Nephron progenitor cell (in vitro differentiated cells): ENCODE data around the gene SYT2.
"Not testable (repeated sequence)": the region's sequence is repeated elsewhere in the genome, so short reads cannot be mapped to it uniquely, and the experiment has no call there.

Experiments
- DNase-seq: peaks from one replicate; pipeline ENCODE4 v3.0.0; 2021
- H3K27ac Mint-ChIP-seq: 2 replicates; pipeline ENCODE4 v1.8.0; 2021; ENCODE audit warnings: mild to moderate bottlenecking, moderate library complexity, mixed read lengths
- H3K27me3 Mint-ChIP-seq: 2 replicates; pipeline ENCODE4 v1.8.0; 2021; ENCODE audit warnings: mild to moderate bottlenecking, low read depth, mixed read lengths; ENCODE audit not compliant: poor library complexity
- H3K36me3 Mint-ChIP-seq: 2 replicates; pipeline ENCODE4 v1.8.0; 2021; ENCODE audit warnings: low read depth, mixed read lengths
- H3K4me1 Mint-ChIP-seq: 2 replicates; pipeline ENCODE4 v1.8.0; 2021; ENCODE audit warnings: mixed read lengths
- H3K4me3 Mint-ChIP-seq: 2 replicates; pipeline ENCODE4 v1.8.0; 2021; ENCODE audit warnings: mild to moderate bottlenecking, moderate library complexity, mixed read lengths
- H3K9me3 Mint-ChIP-seq: 2 replicates; pipeline ENCODE4 v1.8.0; 2021; ENCODE audit warnings: mild to moderate bottlenecking, moderate library complexity, mixed read lengths
- TF ChIP-seq, protein P1 (sequence below): fragments of 200-600 bp; sonication (generic); IDR thresholded peaks from 2 replicates; pipeline ENCODE4 v1.5.0; 2021; ENCODE audit warnings: antibody characterized with exemption

Gene SYT2

DNA sequence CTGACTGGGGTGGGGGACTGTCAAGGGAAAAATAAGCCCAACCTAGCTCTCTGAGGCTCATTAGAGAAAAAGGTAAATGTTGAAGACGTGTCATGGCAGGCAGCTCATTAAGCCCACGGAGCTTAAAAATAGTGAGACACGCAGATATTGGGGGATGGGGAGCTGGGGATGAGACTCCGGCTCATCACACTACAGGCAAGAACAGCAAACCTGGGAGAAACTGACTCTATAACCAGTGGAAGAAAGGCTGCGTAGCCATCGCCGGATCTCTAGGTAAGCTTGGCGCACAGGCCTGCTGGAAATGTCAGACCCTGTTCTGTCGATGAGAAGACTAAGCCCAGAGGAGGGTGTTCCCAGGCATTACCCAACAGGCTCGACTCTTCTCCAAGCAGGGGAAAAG, 78.0 kb downstream of the SYT2 start:
- H3K4me3 Mint-ChIP-seq: no peak overlapping the region
- peaks cover 55% of the 10 kb centered on the region for H3K27me3 Mint-ChIP-seq
- TF ChIP-seq, protein P1, sequence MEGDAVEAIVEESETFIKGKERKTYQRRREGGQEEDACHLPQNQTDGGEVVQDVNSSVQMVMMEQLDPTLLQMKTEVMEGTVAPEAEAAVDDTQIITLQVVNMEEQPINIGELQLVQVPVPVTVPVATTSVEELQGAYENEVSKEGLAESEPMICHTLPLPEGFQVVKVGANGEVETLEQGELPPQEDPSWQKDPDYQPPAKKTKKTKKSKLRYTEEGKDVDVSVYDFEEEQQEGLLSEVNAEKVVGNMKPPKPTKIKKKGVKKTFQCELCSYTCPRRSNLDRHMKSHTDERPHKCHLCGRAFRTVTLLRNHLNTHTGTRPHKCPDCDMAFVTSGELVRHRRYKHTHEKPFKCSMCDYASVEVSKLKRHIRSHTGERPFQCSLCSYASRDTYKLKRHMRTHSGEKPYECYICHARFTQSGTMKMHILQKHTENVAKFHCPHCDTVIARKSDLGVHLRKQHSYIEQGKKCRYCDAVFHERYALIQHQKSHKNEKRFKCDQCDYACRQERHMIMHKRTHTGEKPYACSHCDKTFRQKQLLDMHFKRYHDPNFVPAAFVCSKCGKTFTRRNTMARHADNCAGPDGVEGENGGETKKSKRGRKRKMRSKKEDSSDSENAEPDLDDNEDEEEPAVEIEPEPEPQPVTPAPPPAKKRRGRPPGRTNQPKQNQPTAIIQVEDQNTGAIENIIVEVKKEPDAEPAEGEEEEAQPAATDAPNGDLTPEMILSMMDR: no peak
- peak overlapping the region; percentile 21 for H3K27ac Mint-ChIP-seq
- no peaks in the 10 kb centered on the region for H3K9me3 Mint-ChIP-seq
- no peak for DNase-seq
- no peaks in the 10 kb centered on the region for H3K36me3 Mint-ChIP-seq
- H3K4me1 Mint-ChIP-seq: peaks cover 16% of the 10 kb centered on the region

DNA sequence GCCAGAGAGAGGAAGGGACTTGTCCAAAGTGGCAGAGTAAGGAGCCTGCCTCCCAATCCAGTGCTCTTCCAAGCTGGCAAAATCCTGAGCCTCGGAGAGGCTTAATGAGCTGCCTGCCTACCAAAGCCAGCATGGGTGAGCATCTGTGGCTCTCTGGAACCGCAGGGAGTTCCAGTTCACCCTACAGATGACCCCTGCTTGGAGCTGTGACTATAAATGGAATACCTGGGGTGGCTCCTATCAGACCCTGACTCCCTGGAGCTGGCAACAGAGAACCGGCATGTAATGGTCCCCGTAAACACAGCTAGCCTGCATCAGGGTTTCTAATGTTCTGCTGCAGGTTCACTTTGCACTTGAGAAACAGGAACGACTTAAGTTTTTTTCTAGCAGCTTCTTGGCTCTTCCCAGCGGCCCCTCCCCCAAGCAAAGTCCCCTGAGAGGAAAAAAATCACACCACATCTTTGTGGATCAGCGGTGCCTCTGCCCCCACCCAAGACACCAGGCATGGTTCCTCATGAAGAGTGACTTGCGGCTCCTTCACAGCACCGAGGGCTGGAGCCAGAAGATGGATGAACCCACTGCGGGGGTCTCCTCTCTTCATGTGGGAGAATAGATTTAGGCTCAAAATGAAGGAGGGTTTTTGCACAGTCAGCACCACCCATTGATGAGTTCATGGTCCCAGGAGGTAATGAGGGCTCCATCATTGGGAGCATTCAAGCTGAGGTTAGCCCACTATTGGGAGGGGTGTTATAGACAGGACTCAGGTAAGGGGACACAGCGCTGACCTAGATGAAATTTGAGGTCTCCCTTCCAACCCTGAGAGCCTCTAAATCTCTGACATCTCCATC, 79.0 kb downstream of the SYT2 start:
- Mint-ChIP-seq H3K9me3 (no peaks in the 10 kb centered on the region), H3K4me1 (peaks cover 23% of the 10 kb centered on the region), H3K27me3 (peaks cover 50% of the 10 kb centered on the region), H3K27ac (peak overlapping the region; percentile 45), H3K36me3 (no peaks in the 10 kb centered on the region), H3K4me3 (no peak overlapping the region)
- no peak for DNase-seq
- TF ChIP-seq, protein P1: no peak

GRCh38 chr1:202630541-202630940, 79.7 kb downstream of the SYT2 start:
- Mint-ChIP-seq H3K36me3 (no peaks in the 10 kb centered on the region), H3K9me3 (no peaks in the 10 kb centered on the region), H3K4me1 (peaks cover 27% of the 10 kb centered on the region), H3K4me3 (no peak overlapping the region), H3K27me3 (peaks cover 43% of the 10 kb centered on the region), H3K27ac (no peak overlapping the region)
- DNase-seq: no peak
- TF ChIP-seq, protein P1: no peak

DNA sequence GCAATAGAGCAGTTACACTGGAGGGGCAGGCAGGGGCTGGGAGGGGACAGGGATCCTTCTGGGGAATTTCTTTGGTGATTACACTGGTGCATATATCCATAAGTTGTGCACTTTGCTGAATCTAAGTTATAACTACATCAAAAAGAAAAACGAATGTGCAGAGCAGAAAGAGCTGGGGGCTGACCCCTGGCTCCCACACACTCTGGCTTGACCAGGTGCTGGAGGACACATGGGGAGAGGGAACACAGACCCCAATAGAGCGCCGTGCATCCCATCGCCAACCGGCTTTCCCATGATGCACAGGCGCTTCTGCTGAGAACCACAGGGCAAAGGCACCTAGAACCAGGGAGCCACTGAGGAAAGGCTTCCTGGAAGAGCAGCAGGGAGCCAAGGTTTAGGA, 80.2 kb downstream of the SYT2 start:
- H3K27me3 Mint-ChIP-seq: peaks cover 38% of the 10 kb centered on the region
- peaks cover 27% of the 10 kb centered on the region for H3K4me1 Mint-ChIP-seq
- not testable (repeated sequence) for H3K36me3 Mint-ChIP-seq, H3K4me3 Mint-ChIP-seq, DNase-seq, H3K27ac Mint-ChIP-seq, H3K9me3 Mint-ChIP-seq

DNA sequence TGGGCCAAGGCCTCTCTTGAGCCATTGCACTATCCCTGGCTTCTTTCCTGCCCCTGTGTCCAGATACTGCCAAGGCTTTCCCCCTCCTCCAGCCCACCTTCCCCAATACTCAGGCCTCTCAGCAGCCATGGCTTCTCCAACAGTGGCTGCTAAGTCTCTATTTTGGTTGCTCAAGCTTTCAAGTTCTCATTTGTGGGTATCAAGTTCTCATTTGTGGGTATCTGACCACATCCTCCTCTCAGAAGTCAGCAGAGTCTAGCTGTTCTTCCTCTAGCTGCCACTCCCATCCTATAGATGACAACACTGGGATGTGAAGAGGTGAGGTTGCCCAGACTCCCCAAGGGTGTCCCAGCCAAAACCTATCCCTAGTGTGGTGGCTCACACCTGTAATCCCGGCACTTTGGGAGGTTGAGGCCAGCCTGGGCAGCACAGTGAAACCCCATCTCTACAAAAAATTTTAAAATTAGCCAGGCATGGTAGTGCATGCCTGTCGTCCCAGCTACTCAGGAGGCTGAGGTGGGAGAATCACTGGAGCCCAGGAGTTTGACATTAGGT, 80.9 kb downstream of the SYT2 start:
- Mint-ChIP-seq H3K4me1 (peaks cover 27% of the 10 kb centered on the region), H3K27me3 (peaks cover 32% of the 10 kb centered on the region)
- not testable (repeated sequence) for H3K27ac Mint-ChIP-seq, DNase-seq, H3K36me3 Mint-ChIP-seq, H3K9me3 Mint-ChIP-seq, H3K4me3 Mint-ChIP-seq

- peaks cover 27% of the 10 kb centered on the region for H3K4me1 Mint-ChIP-seq
- H3K9me3 Mint-ChIP-seq: no peaks in the 10 kb centered on the region
- TF ChIP-seq, protein P1: no peak
- no peaks in the 10 kb centered on the region for H3K36me3 Mint-ChIP-seq
- H3K27ac Mint-ChIP-seq: no peak overlapping the region
- DNase-seq: no peak
- H3K4me3 Mint-ChIP-seq: no peak overlapping the region
- peaks cover 30% of the 10 kb centered on the region for H3K27me3 Mint-ChIP-seq
Measured at GRCh38 chr1:202628646-202629215, 81.5 kb downstream of the SYT2 start.
